Muscle of leg (tissue), 11 donors: ENCODE data around the gene SMARCD1. TPM values are rescaled to one million over a fixed set of nuclear protein-coding genes. Genes with fewer than 3 reads are reported as not detected.

Experiments used
- DNase-seq: peaks from one replicate; pipeline ENCODE4 v3.0.0; 2013
- H3K27ac ChIP-seq: one replicate; pipeline ENCODE4 v1.5.1; 2013; ENCODE audit warnings: mild to moderate bottlenecking, low read length, control low read depth
- H3K27me3 ChIP-seq: one replicate; pipeline ENCODE4 v1.6.1; 2013; ENCODE audit warnings: low read length; ENCODE audit not compliant: control insufficient read depth, insufficient read depth
- H3K36me3 ChIP-seq: one replicate; pipeline ENCODE4 v1.6.1; 2013; ENCODE audit warnings: low read length; ENCODE audit not compliant: control insufficient read depth, insufficient read depth
- H3K4me1 ChIP-seq: one replicate; pipeline ENCODE4 v1.6.1; 2013; ENCODE audit warnings: low read length; ENCODE audit not compliant: control insufficient read depth, insufficient read depth
- H3K4me3 ChIP-seq: one replicate; pipeline ENCODE4 v1.5.1; 2013; ENCODE audit warnings: low read length, control low read depth
- H3K9me3 ChIP-seq: replicated peaks from 2 replicates; pipeline ENCODE4 v1.6.1; 2013; ENCODE audit warnings: low read depth, low read length; ENCODE audit not compliant: control insufficient read depth
- WGBS: methylation state at CpG from one replicate; pipeline ENCODE4 v1.1.5; 2013; ENCODE audit warnings: missing lambda C conversion rate; ENCODE audit not compliant: insufficient coverage; 5-methylcytosine and 5-hydroxymethylcytosine counted together
- polyA plus RNA-seq, 8 donors: library from polyadenylated mRNA; unstranded; fragments of 120-200 nt; gene quantifications; one replicate each; pipeline versions ENCODE4 v1.2.1 to v1.2.3, GENCODE V29; 2013; ENCODE audit warnings: inconsistent platforms in 1 of 8, low replicate concordance in 1 of 8; ENCODE audit not compliant: insufficient read length in 8 of 8, insufficient read depth in 1 of 8
- total RNA-seq: library from RNA; stranded (reverse); fragments of 120-200 nt; gene quantifications from one replicate; pipeline ENCODE4 v1.2.4, GENCODE V29; 2013

SMARCD1 gene
- total and polyA plus RNA-seq, 9 donors: 25.1 to 67.0 (median 51.9) TPM

DNA sequence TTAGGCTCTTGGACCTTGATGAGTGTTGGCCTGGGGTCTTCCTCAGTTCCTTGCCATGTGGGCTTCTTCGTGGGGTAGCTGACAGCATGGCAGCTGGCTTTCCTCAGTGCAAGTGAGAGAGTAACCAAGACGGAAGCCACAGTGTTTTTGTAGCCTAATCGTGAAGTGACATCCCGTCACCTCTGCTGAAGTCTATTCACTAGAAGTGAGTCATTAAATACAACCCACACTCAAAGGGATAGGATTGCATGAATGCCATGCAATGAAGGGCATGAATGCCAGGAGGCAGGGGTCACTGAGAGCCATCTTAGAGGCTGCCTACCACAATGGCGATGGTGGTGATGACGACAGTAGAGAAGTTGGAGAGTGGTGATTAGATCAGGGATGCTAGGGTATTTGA, 41.3 kb upstream of the SMARCD1 start:
- Histone ChIP-seq H3K27me3 (no peaks in the 10 kb centered on the region), H3K4me1 (peaks cover 10% of the 10 kb centered on the region), H3K27ac (no peak overlapping the region), H3K9me3 (no peaks in the 10 kb centered on the region), H3K36me3 (no peaks in the 10 kb centered on the region), H3K4me3 (no peak overlapping the region)
- DNase-seq: no peak
- 87% methylated on average over 3 of the region's 6 CpGs for WGBS

DNA sequence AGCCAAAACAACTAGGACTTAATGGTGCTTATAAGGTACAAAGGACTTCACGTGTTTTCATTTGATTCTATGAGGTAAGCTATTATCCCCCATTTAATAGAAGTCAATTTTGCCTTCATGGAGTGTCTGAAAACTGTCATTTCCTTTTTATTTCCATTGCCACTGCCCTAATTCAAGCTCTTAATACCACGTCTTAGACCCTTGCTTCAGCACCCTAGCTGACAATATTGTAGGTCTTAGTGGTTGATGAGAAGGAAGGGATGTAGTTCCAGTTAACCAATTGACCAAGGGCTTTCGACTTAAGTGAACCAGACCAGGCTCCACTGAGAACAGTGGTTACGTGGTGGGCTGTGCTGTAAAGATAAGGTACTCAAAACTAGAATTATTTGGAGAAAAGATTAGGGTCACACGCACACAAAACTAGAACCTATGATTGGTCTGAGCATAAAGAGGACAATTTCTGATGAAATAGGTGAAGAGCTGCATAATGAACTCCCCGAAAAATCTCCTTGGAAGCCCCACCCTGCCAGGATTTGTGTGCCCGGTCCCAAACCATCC, 37.4 kb upstream of the SMARCD1 start:
- DNase-seq: no peak
- peaks cover 9% of the 10 kb centered on the region for H3K4me1 ChIP-seq
- H3K27me3 ChIP-seq: peaks cover 24% of the 10 kb centered on the region
- no peaks in the 10 kb centered on the region for H3K9me3 ChIP-seq
- WGBS: 100% methylated on average over 2 of the region's 7 CpGs
- H3K27ac ChIP-seq: no peak overlapping the region
- no peaks in the 10 kb centered on the region for H3K36me3 ChIP-seq
- no peak overlapping the region for H3K4me3 ChIP-seq

- H3K27me3 ChIP-seq: peaks cover 31% of the 10 kb centered on the region
- H3K9me3 ChIP-seq: no peaks in the 10 kb centered on the region
- no peaks in the 10 kb centered on the region for H3K36me3 ChIP-seq
- peaks cover 9% of the 10 kb centered on the region for H3K4me1 ChIP-seq
- DNase-seq: no peak
- H3K27ac ChIP-seq: no peak overlapping the region
- 81% methylated on average over 2 of the region's 3 CpGs for WGBS
- H3K4me3 ChIP-seq: no peak overlapping the region
Observed at GRCh38 chr12:50049254-50050118, 35.7 kb upstream of the SMARCD1 start.

DNA sequence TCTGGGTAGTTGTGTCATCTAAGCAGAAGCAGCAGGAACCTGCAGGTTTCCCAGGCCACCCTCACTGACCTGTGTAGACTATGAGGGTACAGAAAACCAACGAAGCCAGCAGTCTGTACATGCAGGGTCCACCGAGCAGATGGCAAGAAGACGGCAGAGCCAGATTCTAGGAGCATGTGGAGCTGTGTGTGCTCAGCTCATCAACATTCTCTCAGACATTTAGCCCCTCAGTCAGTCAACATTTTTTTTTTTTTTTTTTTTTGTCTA, 35.1 kb upstream of the SMARCD1 start:
- Histone ChIP-seq H3K4me1 (peaks cover 9% of the 10 kb centered on the region), H3K27ac (no peak overlapping the region), H3K9me3 (no peaks in the 10 kb centered on the region), H3K4me3 (peak overlapping the region; percentile 29), H3K27me3 (peaks cover 31% of the 10 kb centered on the region), H3K36me3 (no peaks in the 10 kb centered on the region)
- 80% methylated on average over 2 of the region's 3 CpGs for WGBS
- DNase-seq: no peak

GRCh38 chr12:50050410-50051098, 34.6 kb upstream of the SMARCD1 start:
- no peak overlapping the region for H3K27ac ChIP-seq
- peaks cover 34% of the 10 kb centered on the region for H3K27me3 ChIP-seq
- no peaks in the 10 kb centered on the region for H3K36me3 ChIP-seq
- H3K4me3 ChIP-seq: peak overlapping the region; percentile 29
- WGBS: 9% methylated on average over 14 of the region's 37 CpGs
- H3K9me3 ChIP-seq: no peaks in the 10 kb centered on the region
- peaks cover 9% of the 10 kb centered on the region for H3K4me1 ChIP-seq
- peak; percentile 88 for DNase-seq

DNA sequence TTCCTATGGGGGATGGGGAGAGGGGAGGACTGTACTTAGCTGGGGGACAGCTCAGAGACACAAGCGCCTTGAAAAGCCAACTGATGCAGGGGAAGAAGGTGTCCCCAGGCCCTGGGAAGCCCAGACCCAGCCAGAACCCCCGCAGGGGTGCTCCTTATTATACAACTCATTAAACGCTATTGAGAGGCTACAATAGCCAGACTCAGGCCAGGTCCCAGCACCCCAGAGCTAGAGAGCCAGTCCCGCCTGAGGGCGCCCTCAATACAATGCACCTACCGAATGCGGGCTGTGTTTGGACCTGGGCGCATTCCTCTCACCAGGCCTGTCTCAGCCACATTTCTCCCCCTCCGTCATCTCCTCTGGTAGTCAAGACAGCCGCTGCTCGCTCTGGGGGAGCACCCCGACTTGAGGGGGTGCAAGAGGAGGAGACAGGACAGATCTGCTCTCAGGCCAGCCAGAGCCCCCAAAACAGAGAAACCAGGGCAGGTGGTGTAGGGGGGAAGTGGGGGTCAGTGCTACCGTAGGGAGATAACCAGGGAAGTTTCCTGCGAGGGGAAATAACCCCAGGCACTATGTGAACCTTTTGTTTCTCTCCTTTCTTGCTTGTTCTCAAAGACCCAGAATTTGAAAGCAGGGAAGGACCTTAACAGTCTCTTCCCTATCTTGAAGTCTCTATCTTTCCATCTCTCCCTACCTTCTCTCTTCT, 33.9 kb upstream of the SMARCD1 start:
- Histone ChIP-seq H3K36me3 (no peaks in the 10 kb centered on the region), H3K27ac (no peak overlapping the region), H3K27me3 (peaks cover 41% of the 10 kb centered on the region), H3K4me1 (peaks cover 14% of the 10 kb centered on the region), H3K9me3 (no peaks in the 10 kb centered on the region), H3K4me3 (no peak overlapping the region)
- DNase-seq: no peak
- 55% methylated on average over 7 of the region's 14 CpGs for WGBS

- H3K4me3 ChIP-seq: no peak overlapping the region
- H3K4me1 ChIP-seq: peaks cover 23% of the 10 kb centered on the region
- H3K27me3 ChIP-seq: peaks cover 51% of the 10 kb centered on the region
- no peak for DNase-seq
- H3K9me3 ChIP-seq: no peaks in the 10 kb centered on the region
- no peaks in the 10 kb centered on the region for H3K36me3 ChIP-seq
- no peak overlapping the region for H3K27ac ChIP-seq
Observed at GRCh38 chr12:50052544-50052943, 32.6 kb upstream of the SMARCD1 start.

GRCh38 chr12:50052964-50053363, 32.2 kb upstream of the SMARCD1 start:
- peaks cover 24% of the 10 kb centered on the region for H3K4me1 ChIP-seq
- no peaks in the 10 kb centered on the region for H3K9me3 ChIP-seq
- no peak overlapping the region for H3K27ac ChIP-seq
- H3K36me3 ChIP-seq: no peaks in the 10 kb centered on the region
- DNase-seq: no peak
- no peak overlapping the region for H3K4me3 ChIP-seq
- 63% methylated on average over 7 of the region's 7 CpGs for WGBS
- H3K27me3 ChIP-seq: peaks cover 51% of the 10 kb centered on the region

DNA sequence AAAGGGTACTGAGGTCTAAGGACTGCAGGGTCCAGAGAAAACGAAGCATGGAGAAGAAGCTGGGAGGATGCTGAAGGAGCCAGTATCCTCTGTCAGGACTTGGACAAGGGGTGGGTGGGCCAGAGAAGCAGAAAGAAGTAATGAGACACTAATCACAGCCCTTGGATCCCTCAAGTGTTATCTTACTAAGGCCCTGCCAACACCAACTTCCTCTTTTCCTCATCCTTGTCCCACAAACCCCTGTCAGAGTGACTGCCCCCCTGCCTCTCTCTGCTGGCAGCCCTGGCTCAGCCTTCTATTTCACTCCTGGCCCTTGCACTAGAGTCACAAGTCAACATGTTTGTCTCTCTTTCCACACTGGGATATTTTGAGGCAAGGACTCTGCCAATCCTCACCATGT, 31.6 kb upstream of the SMARCD1 start:
- Histone ChIP-seq H3K9me3 (no peaks in the 10 kb centered on the region), H3K4me3 (no peak overlapping the region), H3K36me3 (no peaks in the 10 kb centered on the region), H3K4me1 (peaks cover 29% of the 10 kb centered on the region), H3K27me3 (peaks cover 56% of the 10 kb centered on the region), H3K27ac (no peak overlapping the region)
- DNase-seq: no peak
- no CpG with 5 or more reads among the region's 1 CpG for WGBS
